OCI-LY1 (cell line): Measurements from ENCODE around the gene ATP11A.

ENCODE experiments used
- H2AFZ ChIP-seq: fragments of 200-600 bp; sonication (generic), shearing (Covaris generic); 2 replicates; pipeline ENCODE4 v1.6.0; 2014; ENCODE audit warnings: antibody characterized with exemption, mild to moderate bottlenecking, low read length
- H3F3A ChIP-seq: fragments of 200-600 bp; sonication (generic), shearing (Covaris generic); 2 replicates; pipeline ENCODE4 v1.6.0; 2014; ENCODE audit warnings: mild to moderate bottlenecking, antibody characterized with exemption, low read length, moderate library complexity; ENCODE audit not compliant: insufficient read depth
- H3K27ac ChIP-seq: fragments of 200-600 bp; sonication (generic); 2 replicates; pipeline ENCODE4 v1.5.1; 2014; ENCODE audit warnings: low read length, mixed run types, mild to moderate bottlenecking, low read depth; ENCODE audit not compliant: poor library complexity, severe bottlenecking
- H3K27me3 ChIP-seq: fragments of 200-600 bp; sonication (generic); 2 replicates; pipeline ENCODE4 v1.6.0; 2014; ENCODE audit warnings: antibody characterized with exemption, mild to moderate bottlenecking, low read length, moderate library complexity; ENCODE audit not compliant: insufficient read depth
- H3K36me3 ChIP-seq: fragments of 200-600 bp; sonication (generic); 2 replicates; pipeline ENCODE4 v1.6.1; 2014; ENCODE audit warnings: mild to moderate bottlenecking, antibody characterized with exemption, low read length, moderate library complexity, mixed read lengths; ENCODE audit not compliant: insufficient read depth
- H3K4me1 ChIP-seq: fragments of 200-600 bp; sonication (generic); 2 replicates; pipeline ENCODE4 v1.5.1; 2014; ENCODE audit warnings: mild to moderate bottlenecking, low read length, moderate library complexity; ENCODE audit not compliant: insufficient read depth, severe bottlenecking
- H3K4me2 ChIP-seq: fragments of 200-600 bp; sonication (generic), shearing (Covaris generic); 2 replicates; pipeline ENCODE4 v1.6.1; 2014; ENCODE audit warnings: low read length
- H3K4me3 ChIP-seq: fragments of 200-600 bp; sonication (generic); 2 replicates; pipeline ENCODE4 v1.5.1; 2014; ENCODE audit warnings: low read length, low read depth, mild to moderate bottlenecking, mixed read lengths; ENCODE audit not compliant: poor library complexity, severe bottlenecking
- H3K79me2 ChIP-seq: fragments of 200-600 bp; shearing (Covaris generic); 2 replicates; pipeline ENCODE4 v1.6.1; 2016; ENCODE audit warnings: mixed run types, low read length, mixed read lengths; ENCODE audit not compliant: insufficient read depth
- H3K9ac ChIP-seq: fragments of 200-600 bp; sonication (generic), shearing (Covaris generic); 2 replicates; pipeline ENCODE4 v1.6.1; 2014; ENCODE audit warnings: mild to moderate bottlenecking, low read length, mixed read lengths
- H3K9me2 ChIP-seq: fragments of 200-600 bp; sonication (generic), shearing (Covaris generic); 2 replicates; pipeline ENCODE4 v1.6.1; 2014; ENCODE audit warnings: low read depth, mild to moderate bottlenecking, low read length, mixed read lengths
- H3K9me3 ChIP-seq: fragments of 200-600 bp; shearing (Covaris generic); 2 replicates; pipeline ENCODE4 v1.6.1; 2014; ENCODE audit warnings: low read length, mixed read lengths
- H4K20me1 ChIP-seq: fragments of 200-600 bp; sonication (generic), shearing (Covaris generic); 2 replicates; pipeline ENCODE4 v1.6.0; 2016; ENCODE audit warnings: mild to moderate bottlenecking, low read length; ENCODE audit not compliant: insufficient read depth
- EZH2 ChIP-seq: fragments of 200-600 bp; sonication (generic), shearing (Covaris generic); IDR thresholded peaks from 2 replicates; pipeline ENCODE4 v1.8.0; 2017; ENCODE audit warnings: borderline replicate concordance, mixed run types, mild to moderate bottlenecking, antibody characterized with exemption, low read length, moderate library complexity, mixed read lengths
- TF ChIP-seq, protein P1 (sequence below): fragments of 200-600 bp; sonication (generic), shearing (Covaris generic); IDR thresholded peaks from 2 replicates; pipeline ENCODE4 v1.5.1; 2017; ENCODE audit warnings: mild to moderate bottlenecking, antibody characterized with exemption, low read length, moderate library complexity, mixed read lengths

ATP11A gene

DNA sequence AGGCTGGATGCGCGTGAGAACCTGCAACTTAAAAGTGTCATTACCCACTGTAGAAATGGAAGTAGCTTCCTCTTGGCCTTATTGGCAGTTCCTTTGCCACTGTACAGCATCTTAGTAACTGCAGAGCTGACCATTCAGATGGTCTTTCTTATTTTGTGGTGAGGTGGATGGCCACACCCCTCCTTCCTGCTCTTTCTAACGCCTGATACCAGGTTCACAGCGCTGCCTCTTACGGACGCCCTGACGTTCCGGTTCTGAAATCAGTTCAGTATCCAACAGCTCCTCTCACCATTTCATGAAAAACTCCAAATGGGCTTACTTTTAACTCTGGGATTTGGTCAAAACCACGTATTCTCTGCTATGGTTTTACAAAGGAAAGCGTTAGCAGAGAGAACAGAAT is 134.6 kb downstream of the ATP11A start:
- H3K4me1 ChIP-seq = no peaks in the 10 kb centered on the region
- no peaks in the 10 kb centered on the region for H3K79me2 ChIP-seq
- H3K9me3 ChIP-seq = no peaks in the 10 kb centered on the region
- no peaks in the 10 kb centered on the region for H3K27me3 ChIP-seq
- no peak for TF ChIP-seq EZH2
- TF ChIP-seq, protein P1, sequence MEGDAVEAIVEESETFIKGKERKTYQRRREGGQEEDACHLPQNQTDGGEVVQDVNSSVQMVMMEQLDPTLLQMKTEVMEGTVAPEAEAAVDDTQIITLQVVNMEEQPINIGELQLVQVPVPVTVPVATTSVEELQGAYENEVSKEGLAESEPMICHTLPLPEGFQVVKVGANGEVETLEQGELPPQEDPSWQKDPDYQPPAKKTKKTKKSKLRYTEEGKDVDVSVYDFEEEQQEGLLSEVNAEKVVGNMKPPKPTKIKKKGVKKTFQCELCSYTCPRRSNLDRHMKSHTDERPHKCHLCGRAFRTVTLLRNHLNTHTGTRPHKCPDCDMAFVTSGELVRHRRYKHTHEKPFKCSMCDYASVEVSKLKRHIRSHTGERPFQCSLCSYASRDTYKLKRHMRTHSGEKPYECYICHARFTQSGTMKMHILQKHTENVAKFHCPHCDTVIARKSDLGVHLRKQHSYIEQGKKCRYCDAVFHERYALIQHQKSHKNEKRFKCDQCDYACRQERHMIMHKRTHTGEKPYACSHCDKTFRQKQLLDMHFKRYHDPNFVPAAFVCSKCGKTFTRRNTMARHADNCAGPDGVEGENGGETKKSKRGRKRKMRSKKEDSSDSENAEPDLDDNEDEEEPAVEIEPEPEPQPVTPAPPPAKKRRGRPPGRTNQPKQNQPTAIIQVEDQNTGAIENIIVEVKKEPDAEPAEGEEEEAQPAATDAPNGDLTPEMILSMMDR = no peak
- no peaks in the 10 kb centered on the region for H3F3A ChIP-seq
- H3K27ac ChIP-seq = no peak overlapping the region
- H3K4me3 ChIP-seq = no peak overlapping the region
- no peak overlapping the region for H3K4me2 ChIP-seq
- no peak overlapping the region for H2AFZ ChIP-seq
- H4K20me1 ChIP-seq = no peaks in the 10 kb centered on the region
- H3K9ac ChIP-seq = no peak overlapping the region
- peaks cover 22% of the 10 kb centered on the region for H3K36me3 ChIP-seq
- no peaks in the 10 kb centered on the region for H3K9me2 ChIP-seq

DNA sequence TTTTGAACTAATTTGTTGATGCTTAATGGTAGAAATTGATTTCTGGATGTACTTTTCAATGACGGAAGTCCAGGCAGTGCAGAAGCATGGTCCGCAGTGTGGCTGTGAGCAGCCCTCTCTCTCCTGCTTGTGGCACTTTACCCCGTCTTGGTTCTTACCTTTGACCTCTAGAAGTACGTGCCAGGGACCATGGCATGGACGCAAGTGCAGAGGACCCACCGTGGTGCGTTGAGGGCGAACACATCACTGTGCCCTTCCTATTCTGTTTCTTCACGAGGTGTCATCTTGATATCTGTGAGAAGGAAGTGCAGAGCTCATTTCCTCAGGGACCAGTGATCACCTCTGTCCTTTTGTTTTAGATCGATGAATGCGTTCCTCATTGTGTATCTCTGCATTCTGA is 135.2 kb downstream of the ATP11A start:
- Histone ChIP-seq H3K4me1 (no peaks in the 10 kb centered on the region), H3K9ac (no peak overlapping the region), H4K20me1 (no peaks in the 10 kb centered on the region), H3K4me2 (no peak overlapping the region), H2AFZ (no peak overlapping the region), H3K27me3 (no peaks in the 10 kb centered on the region), H3K36me3 (peaks cover 16% of the 10 kb centered on the region; the same call in 1 of the 2 replicates), H3F3A (no peaks in the 10 kb centered on the region), H3K27ac (no peak overlapping the region), H3K4me3 (no peak overlapping the region), H3K9me3 (no peaks in the 10 kb centered on the region), H3K79me2 (no peaks in the 10 kb centered on the region), H3K9me2 (no peaks in the 10 kb centered on the region)
- no peak for TF ChIP-seq EZH2
- TF ChIP-seq, protein P1 = no peak

DNA sequence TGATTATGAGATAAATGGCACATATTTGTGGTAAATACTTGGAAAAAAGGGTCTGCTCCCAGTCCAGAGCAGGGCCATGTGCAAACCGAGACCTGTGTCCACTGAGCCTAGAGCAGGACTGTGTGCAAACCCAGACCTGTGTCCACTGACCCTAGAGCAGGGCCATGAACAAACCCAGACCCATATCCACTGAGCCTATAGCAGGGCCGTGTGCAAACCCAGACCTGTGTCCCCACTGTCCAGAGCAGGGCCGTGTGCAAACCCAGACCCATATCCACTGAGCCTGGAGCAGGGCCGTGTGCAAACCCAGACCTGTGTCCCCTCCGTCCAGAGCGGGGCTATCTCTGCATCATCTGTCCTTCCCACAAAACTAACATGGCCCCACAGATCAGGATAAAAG is 136.0 kb downstream of the ATP11A start:
- Histone ChIP-seq H3K9me2 (no peaks in the 10 kb centered on the region), H3F3A (no peaks in the 10 kb centered on the region), H3K4me1 (no peaks in the 10 kb centered on the region), H3K4me3 (no peak overlapping the region), H3K27me3 (no peaks in the 10 kb centered on the region), H3K9ac (no peak overlapping the region), H4K20me1 (no peaks in the 10 kb centered on the region), H3K9me3 (no peaks in the 10 kb centered on the region), H3K4me2 (no peak overlapping the region), H3K27ac (no peak overlapping the region), H3K79me2 (no peaks in the 10 kb centered on the region), H3K36me3 (peaks cover 8% of the 10 kb centered on the region; the same call in 1 of the 2 replicates), H2AFZ (no peak overlapping the region)
- no peak for TF ChIP-seq EZH2
- TF ChIP-seq, protein P1 = no peak
